ENCODE results near the gene SPRYD7.
A peak's percentile ranks its signal among the peaks of the same experiment; 100 is the strongest.
"Not testable (repeated sequence)": the region's sequence is repeated elsewhere in the genome, so short reads cannot be mapped to it uniquely, and the experiment has no call there.

SPRYD7 gene

DNA sequence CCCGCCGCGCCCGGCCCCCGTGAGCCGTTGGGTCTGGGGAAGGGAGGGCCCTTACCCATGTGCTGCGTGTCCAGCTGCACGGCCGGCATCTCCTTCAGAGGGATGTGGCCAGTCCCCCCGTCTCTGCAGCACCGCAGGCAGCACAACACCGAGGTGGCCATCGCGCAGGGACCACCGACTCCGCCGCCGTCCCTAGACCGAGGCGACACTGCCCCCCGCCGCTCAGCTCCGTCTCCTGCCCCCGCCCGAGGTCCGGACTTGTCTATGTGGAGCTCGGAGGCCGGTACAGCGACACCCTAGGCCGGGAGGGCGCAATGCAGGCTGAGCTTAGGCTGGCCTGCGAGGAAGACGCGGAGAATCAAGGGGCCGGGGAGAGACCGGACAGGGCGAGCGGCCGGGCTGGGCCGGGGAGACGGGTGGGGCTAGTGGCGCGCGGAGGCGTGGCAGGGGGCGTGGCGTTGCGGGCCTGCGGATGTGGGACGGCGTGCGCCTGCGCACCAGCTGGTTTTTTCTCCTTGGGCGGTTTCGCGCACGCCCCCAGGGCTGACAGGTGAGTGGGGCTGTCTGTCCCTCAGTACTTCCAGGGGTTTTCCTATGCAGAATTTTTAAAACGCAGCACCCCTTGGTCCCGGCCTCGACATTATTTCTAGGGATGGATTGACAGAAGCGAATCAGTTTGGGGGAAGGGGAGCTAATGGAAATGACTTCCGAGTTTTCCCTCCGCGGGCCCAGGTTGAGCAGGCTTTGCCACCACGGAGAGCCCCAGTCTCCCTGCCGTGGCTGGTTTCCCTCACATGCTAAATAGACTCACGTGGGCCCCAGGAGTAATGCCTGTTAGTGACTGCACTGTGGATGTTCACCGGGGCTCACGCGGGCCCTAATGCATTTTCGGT lies at the start of gene SPRYD7:
Gene SPRYD7 (minus strand): TSS at position 266 of the 893 bp plus-strand sequence. CDS start 105 bp downstream, at position 161.
- DNase-seq = peak; percentile 86 to 93

DNA sequence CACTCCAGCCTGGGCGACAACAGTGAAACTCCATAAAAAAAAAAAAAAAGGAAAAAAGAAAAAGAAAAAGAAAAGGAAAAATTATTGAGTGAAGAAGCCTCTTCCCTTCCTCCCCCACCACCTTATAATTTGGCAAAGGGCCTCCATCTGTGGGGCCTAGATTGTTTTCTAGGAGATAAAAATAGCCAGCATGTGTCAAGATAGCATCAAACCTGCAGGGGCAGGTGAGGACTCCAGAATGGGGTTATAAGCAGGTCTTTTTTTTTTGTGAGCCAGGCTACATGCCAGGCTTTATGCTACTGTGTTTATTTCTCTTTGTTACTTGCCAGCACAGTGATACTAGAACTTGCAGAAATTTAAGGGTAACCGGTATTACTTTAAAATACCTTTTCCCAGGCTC lies 49.0 kb upstream of the SPRYD7 start:
- DNase-seq = no peak

DNA sequence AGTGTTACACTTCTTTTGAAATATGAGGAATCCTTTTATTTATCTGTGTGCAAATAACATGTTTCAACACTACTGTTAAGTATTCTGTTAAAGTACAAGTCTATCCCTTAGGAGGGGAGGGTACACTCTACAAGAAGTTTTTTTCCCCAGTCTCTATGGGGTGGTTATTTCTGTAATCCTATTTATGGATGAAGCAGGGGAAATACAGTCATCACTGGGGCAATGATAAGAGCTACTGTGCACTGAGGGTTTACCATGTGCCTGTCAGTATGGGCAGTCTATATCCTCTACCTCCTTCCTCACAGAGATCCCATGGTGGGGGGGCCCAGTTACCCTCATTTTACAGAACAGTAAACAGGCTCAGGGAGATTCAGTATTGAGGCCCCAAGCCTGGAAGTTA lies 44.1 kb upstream of the SPRYD7 start:
- DNase-seq = no peak

- no peak for DNase-seq
Measured at GRCh38 chr13:49977992-49978391, 41.9 kb upstream of the SPRYD7 start.

DNA sequence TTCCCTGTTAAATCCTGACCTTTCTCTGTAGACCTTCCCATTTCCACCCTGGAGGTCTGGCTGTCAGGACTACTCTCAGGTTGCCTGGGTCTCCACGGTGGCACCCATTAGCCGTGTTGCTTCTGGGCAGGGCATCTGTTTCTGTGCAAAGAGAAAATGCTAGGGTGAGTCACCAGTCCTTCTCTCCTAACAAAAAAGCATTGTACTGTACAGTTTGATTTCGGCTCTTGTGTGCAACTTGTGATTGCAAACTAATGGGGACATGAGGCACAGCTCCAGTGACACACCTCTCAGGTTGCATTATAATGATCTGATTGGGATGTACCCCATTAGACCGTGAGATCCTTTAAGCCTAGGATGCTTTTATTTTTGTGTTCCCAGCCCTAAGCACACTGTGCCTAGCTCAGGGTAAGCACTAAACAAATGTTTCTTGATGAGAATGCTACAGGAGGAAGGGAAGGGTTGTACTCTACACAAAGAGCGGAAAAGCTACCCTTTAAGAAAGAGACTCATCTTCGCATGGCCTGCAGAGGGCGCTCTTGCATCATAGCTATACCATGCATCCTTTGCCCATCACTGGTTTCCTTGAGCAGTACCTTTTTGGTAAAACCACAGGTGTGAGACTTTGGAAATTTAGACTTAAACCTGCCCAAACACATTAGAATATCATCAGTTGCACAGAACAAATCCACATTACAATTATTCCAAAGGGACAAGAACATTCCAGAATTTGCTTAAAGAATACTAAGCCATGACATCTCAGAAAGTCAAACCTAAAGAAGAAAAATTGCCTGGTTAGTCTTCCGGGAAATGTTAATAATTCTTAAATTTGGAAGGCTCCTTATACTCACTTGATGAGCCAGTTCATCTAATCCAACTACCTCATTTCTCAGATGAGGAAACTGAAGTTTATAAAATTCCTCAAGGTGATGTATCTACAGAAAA lies 40.4 kb upstream of the SPRYD7 start:
- peak in 1 of 2 experiments; percentile 48 for DNase-seq

GRCh38 chr13:49975826-49976225 lies 39.7 kb upstream of the SPRYD7 start:
- no peak for DNase-seq

DNA sequence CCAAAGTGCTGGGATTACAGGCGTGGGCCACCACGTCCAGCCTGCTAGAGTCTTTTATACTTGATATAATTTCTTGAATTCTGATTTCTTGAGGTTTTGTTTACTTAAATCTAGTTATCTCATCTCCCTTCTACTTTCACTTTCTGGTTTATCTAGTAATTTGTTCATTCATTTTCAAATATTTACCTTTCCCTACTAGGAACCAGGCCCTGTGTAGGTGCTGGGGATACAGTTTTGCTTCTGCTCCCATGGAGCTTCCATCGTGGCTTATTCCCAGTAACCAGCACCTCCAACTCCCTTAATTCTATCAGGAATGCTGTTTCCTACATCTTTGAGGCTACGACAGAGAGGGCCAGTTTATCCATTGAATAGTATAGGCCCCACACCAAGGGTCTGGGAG lies 36.6 kb upstream of the SPRYD7 start:
- no peak for DNase-seq

GRCh38 chr13:49967456-49967855 lies 31.3 kb upstream of the SPRYD7 start:
- no peak for DNase-seq

DNA sequence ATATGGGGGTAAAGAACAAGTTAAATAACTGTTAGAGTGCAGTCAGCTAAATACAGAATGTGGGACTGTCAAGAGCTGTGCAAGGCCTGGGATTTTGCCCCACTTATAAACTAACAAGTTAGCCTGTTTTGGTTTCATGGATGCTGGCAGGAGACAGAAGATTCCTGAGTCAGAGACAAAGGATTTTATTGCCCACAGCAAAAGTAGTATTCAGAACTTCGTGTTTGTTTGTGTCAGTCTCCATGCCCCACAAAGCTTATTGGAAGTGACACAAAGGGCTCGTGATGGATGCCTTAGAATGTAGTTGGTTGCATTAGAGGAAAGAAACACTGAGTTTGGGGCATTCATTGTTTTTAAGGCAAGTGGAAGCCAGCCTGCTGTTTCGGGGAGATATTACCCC lies 22.2 kb upstream of the SPRYD7 start:
- no peak for DNase-seq

- no peak for DNase-seq
Measured at GRCh38 chr13:49956131-49956530, 20.0 kb upstream of the SPRYD7 start.

DNA sequence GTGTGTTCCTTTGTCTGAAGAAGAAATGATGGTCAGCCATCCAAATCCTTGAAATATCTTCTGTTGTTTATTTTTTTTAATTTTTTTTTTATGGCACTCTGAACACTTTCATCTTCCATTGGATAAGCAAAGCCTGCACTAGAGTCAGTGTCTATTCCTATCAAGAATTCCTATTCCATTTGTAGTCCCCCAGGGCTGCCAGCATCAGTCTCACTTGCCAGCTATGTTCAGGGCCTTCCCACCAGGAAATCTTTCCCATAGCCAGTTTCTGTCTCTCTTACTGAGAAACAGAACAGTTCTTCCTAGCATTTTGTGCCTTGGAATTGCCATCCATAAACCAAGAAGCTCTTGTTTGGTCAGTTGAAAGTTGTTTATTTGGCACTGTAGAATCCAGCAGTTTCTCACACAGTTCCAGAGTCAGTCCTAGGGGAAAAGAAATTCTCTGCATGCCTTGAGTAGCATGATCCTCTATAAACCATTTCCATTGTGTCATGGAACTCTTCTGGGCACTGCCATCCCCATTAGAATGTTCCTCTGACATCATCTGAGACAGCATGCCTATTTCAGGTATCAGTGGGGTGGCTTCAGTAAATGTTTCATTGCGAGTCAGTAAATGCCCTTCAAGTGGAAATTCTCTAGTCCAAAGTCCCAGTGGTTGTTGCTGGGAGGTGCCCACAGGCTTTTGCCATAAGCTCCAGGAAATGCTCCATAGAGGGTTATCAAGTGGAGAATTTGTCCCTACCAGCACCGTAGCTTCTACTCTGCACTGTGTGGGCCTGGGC lies 18.7 kb upstream of the SPRYD7 start:
- no peak for DNase-seq

- DNase-seq = no peak
Measured at GRCh38 chr13:49953560-49953959, 17.4 kb upstream of the SPRYD7 start.

DNA sequence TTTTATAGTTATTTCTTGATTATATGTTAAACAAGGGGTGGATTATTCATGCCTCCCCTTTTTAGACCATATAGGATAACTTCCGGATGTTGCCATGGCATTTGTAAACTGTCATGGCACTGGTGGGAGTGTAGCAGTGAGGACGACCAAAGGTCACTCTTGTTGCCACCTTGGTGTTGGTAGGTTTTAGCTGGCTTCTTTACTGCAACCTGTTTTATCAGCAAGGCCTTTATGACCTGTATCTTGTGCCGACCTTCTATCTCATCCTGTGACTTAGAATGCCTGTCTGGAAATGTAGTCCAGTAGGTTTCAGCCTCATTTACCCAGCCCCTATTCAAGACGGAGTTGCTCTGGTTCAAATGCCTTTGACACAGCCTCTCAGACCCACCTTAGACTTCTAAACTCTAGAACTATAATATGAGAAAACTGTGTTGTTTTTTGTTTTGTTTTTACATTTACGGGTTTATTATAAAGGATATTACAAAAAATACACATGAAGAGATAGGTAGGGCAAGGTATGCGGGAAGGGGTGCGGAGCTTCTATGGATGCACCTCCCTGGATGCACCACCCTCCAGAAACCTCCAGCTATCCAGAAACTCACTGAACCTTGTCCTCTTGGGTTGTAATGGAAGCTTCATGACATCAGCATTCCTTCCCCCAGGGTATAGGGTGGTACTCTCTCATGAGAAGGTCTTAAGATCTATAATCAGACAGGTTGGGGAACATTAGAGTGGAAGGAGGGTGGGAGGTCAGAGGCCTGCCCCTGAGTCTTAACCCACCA lies 15.8 kb upstream of the SPRYD7 start:
- no peak for DNase-seq

GRCh38 chr13:49948777-49949270 lies 12.7 kb upstream of the SPRYD7 start:
- not testable (repeated sequence) for DNase-seq

DNA sequence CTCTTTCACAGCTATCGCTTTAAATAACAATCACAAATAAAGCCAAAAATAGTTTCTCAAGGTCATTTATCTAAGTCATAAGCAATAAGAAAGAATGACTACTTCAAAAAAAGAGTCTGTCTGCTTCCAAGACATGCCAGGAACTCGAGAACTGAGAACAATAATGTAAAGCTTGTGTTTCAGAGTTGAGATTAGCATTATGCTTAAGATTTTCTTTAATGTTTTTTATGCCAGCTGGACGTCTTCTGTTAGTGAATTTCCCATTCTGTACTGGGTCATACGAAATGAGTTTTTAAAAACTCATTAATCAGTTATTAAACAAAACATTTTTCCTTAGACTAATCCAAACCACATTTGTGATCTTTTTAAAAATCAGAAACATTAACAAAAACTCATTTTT lies 3.2 kb upstream of the SPRYD7 start:
- no peak for DNase-seq

DNA sequence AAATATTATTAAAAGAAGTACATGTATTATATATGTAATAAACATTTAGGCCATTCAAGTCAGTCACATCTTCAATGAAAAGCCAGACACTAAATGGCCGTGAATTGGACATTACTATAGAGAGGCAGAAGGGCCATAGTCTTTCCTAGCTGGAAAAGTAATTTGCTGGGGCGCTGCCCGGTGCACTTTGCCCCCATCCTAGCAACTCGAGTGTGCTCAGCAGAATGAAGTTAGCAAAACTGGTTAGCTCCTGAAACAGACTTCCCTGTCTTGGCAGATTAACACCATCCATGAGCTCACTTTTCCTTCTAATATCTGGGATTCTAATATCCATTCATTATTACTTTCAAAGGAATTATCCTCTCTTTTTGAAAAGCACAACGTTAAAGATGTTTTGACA lies 2.8 kb upstream of the SPRYD7 start:
- no peak for DNase-seq

GRCh38 chr13:49938314-49938713 lies 2.2 kb upstream of the SPRYD7 start:
- no peak for DNase-seq

DNA sequence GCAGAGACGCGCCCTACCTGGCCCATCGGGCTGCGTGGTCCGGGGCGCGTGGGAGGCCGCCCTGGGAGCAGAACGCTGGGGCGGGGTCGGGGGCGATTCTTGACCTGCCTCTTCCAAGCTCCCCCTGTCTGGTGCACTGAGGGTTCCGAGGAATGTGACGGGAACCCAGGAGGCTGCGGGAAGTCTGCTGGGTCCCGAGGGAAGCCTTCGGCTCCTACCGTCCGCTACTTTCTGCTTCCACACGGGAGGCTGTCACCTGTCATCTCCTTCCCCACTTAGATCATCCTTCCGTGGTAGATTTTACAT lies 781 bp upstream of the SPRYD7 start:
- no peak for DNase-seq

DNA sequence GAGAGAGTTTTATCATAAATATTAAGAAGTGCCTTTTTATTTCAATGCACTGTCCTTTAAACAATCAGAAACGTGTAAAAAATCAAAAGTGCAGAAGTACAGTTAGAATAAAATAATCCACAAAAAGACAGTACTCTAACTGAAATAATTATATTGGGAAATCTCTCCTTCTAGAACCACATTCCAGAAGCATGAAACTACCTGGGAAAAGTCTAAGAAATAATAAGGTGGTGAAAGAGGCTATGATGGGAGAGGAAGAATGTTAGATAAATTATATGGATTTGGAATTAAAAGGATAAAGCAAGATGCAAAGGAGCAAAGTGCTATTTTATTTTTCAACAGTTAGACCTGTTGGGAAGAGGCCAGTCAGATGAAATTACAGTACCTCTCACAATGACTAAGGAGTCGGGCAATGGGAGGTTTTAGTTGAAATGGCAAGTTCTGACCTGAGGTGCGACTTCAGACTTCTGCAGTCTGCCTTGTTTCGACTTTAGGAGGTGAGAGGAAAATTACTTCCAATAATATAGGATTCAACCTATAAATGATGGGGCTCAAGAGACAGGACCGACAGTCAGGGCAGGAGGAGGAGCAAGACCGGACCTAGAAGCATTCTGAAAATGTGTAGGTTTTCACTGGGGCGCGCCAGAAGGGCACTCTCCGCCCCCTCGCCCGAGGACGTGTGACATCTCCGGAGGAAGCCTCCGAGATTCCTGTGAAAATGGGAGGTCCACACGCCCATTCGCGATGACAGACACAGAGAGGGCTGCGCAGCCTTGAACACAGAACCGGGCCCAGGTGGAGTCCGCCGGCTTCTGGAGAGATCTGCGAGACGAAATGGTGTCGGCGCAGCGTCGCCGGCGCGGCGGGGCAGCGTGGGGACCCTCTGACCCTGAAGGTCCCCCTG lies 717 bp downstream of the SPRYD7 start:
- DNase-seq = peak; percentile 66 to 81

DNA sequence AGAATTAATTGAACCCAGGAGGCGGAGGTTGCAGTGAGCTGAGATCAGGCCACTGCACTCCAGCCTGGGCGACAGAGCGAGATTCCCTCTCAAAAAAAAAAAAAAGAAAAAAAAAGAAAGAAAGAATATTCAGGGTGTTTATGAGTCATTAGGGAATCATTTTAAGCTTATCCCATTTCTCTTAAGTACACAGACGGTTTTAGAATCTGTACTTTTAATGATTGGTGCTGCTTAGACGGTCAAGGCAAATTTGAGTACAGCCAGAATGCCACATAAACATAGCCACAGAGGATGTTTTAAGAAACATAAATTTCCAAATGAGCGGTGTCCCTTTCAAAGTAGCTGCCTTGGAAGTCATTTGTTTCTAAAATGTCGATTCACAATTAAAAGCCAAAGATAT lies 2.6 kb downstream of the SPRYD7 start:
- DNase-seq = no peak

DNA sequence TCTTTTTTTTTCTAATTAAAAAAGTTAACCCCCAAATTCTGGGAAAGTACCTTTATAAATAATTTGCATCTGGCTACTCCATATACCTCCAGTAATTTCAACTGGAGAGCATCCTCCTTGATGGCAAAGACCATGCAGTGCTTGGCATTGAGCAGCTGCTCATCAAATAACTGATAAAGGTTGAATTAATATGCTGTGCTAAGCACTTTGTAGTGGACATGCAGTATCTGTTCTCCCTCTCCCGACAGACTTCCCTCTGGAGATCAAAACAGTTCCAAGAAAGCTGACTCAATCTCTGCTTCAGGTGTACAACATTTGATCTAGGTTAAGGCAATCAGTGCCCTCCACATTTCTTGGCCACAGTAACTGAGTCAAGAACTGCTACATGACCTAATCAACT lies 3.3 kb downstream of the SPRYD7 start:
- no peak for DNase-seq
